Measurements from ENCODE around the gene INF2.

INF2 gene

DNA sequence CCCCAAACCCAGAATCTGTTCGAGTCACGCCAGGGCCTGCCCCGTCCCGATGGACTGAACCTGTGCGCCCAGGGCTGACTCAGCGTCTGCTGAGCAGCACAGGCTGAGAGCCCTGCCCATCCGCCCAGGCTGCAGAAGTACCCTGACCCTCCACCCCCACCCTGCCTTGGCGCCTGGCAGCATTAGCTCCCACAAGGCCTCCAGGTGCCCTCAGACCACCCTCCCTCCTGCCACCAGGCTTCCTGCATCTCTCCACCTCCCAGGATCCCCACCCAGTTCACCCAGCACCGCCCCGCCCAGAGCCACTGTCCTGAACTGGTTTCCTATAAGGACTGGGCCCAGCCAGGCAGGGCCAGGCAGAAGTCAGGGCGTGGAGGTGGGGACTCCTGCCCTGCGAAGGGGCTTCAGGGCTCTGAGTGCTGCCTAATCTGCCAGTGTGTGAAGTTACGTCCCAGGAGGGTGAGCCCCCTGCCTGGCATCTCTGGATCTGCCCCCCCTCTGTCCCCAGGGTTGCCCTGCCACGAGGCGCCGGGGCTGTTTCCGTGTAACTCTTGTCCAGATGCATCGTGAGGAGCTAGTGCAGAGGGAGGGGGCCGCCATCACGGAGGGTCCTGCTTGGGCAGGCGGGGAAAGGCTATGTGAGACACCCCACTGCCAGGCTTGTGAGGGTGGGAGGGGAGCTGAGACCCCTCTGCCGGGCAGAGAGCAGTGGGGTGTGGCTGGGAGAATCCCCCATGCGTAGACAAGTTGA lies 43.7 kb downstream of the INF2 start:
- H3K4me3 ChIP-seq (ENCODE audit: low read depth, low read length): no peak overlapping the region

GRCh38 chr14:104734051-104734587 lies 44.7 kb downstream of the INF2 start:
- no peak overlapping the region for H3K4me3 ChIP-seq (ENCODE audit: low read depth, low read length)

DNA sequence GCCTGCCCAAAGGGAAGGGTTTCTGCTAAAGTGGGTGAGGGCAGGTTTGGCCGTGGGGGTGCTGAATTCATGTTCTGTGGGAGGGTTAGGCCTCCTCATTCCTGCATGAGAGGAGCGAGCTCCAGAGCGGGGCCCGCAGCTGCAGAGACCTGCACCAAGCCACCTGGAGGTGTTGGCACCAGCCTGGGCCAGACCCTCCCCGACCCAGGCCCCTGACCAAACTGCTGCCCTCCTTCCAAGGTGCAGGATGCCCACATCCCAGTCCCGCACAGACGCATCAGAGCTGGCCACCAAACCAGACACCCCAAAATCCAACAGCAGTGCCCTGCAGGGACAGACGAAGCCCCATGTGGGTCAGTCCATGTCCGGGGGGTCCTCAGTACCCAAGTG lies 45.2 kb downstream of the INF2 start:
- no peak overlapping the region for H3K4me3 ChIP-seq (ENCODE audit: low read depth, low read length)

DNA sequence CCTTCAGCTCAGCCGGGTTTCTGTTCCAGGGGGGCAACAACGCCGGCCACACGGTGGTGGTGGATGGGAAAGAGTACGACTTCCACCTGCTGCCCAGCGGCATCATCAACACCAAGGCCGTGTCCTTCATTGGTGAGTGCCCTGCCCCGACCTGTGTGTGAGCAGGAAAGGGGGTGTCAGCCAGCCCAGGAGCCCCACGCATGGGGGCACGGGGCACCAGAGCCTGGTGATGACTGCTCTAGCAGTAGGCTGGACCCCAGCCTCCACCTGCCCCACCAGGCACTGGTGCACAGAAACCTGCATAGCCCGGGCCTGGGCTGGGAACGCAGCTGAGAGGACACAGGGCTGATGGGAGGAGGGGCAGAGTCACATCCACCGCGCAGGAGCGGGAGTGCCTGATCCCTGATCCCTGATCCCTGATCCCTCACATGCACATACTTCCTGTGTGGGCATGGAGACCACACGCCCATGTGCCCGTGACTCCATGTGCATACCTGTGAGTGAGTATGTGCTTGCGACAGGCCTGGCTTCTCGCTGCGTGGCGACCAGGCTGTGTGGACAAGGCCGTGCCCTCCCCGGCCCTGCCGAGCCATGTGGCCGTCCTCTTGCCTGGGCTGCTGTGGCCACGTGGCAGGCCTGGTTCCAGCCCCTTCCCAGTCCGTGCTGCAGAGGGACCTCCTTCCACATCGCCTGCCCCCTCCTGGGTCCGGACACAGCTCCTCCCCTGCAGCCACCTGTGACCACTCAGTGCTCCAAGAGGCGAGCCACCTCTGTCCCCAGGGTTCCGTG lies 45.8 kb downstream of the INF2 start:
- H3K4me3 ChIP-seq (ENCODE audit: low read depth, low read length): no peak overlapping the region

DNA sequence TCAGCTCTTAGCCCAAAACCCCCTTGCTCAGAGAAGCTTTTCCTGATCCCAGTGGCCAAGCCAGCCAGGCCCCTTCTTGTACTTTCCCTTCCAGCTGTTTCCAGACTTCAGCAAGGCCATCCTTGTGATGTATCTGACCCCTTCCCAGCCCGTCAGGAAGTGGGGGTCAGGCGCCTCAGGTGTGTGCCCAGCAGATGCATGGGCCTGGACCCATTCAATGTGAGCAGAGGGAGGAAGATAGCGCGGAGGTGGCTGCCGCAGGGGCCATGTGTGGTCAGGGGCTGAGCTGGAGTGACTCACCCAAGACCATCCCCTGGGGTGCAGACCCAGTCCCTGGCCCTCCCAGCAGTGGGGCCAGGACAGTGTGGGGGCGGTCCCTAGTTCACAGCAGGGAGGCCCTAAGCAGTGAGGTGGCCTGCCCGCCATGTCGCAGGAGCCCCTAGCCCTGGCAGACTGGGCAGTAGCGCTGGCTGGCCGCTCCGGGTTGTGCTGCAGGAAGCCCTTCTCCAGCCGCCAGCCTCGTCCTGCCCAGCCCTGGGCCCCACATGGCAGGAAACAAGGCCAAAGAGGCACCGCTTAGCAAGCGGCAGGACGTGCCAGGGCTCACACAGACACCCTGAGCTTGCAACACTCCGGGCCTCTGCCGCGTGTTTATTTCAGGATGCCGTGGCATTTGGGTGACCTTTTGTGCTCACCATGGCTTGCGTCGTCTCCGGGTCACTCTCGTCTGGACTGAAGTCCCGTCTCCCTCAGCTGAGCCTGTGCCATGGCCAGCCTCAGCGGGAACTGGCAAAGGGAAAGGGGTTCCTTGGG lies 46.6 kb downstream of the INF2 start:
- no peak overlapping the region for H3K4me3 ChIP-seq (ENCODE audit: low read depth, low read length)

GRCh38 chr14:104738375-104739019 lies 49.1 kb downstream of the INF2 start:
- no peak overlapping the region for H3K4me3 ChIP-seq (ENCODE audit: low read depth, low read length)

DNA sequence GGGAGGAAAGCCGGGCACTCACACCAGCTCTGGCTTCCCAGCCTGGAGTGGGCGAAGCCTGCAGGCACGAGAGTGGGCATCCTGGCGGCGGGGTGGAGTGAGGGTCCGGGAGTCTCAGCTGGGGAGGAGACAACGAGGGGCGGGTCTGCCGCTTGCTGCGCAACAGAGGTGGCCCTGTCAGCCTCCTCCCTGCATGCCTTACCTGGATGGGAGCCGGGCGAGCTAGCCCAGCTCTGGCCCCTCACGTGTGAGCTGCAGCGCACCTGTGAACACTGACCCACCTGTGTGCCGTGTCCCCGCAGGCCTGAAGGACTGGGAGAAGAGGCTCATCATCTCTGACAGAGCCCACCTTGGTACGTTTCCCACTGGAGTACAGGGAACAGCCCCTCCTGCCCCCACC lies 49.6 kb downstream of the INF2 start:
- H3K4me3 ChIP-seq (ENCODE audit: low read depth, low read length): no peak overlapping the region

DNA sequence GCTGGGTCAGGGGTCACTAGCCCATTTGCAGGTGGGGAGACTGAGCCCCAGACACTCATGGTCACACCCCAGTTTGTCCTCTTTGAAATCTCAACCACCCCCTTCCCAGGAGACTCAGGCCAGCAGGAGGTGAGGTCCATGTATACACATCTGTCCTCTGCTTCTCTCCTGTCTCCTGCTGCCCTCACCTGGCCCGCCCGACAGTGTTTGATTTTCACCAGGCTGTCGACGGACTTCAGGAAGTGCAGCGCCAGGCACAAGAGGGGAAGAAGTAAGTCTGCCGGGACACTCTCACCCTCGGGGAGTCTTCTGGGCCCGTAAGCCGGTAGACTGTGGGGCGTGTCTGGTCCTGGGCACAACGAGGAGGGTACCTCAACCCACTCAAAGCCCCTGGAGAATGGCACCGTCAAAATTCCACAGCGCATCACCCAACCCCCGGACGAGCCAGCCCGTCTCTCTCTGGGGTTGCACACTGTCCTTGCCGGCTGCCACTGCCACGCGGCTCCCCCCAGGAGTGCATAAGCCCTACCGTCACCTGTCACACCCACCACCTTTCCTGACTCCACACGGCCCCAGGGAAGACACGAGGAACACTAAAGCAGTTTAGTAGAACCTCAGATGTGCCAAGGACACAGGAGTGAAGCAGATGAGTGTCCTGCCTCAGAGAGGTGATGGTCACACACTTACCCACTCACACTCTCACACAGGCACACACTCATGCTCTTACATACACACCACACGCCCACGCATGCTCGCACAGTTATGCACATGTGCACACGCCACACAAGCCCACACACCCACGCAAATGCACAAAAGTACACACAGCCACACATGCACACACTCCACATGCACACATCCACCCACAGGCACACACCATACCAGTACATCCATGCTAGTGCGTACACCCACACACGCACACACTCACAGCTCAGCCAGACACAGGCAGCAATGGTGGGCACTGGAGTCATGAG lies 50.4 kb downstream of the INF2 start:
- no peak overlapping the region for H3K4me3 ChIP-seq (ENCODE audit: low read depth, low read length)

DNA sequence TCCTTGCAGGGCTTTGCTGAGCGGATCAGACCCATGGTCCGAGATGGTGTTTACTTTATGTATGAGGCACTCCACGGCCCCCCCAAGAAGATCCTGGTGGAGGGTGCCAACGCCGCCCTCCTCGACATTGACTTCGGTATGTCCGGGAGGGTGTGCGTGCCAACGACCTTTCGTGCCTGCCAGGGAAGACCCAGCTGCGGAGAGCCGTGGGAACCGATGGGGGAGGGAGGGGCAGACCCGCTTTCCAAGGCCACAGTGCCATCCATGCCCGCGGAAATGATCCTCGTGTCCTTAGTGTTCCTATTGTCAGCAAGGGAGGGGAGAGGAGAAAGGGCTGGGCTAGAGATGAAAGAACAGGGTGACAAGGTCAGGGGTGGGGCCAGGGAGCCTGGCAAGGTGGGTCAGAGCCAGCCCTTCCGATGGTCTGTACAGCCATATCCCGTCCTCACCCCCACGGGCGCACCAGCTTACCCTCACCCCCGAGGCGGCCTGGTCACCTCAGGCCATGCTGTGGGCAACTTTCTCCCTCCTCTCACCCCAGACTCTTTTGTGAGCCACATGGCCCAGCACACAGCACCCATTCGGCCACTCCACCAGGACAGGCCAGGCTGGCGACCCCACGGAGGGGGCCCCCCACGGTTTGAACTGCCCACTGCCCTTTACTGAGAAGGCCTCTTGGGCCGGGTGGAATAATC lies 51.8 kb downstream of the INF2 start:
- no peak overlapping the region for H3K4me3 ChIP-seq (ENCODE audit: low read depth, low read length)

DNA sequence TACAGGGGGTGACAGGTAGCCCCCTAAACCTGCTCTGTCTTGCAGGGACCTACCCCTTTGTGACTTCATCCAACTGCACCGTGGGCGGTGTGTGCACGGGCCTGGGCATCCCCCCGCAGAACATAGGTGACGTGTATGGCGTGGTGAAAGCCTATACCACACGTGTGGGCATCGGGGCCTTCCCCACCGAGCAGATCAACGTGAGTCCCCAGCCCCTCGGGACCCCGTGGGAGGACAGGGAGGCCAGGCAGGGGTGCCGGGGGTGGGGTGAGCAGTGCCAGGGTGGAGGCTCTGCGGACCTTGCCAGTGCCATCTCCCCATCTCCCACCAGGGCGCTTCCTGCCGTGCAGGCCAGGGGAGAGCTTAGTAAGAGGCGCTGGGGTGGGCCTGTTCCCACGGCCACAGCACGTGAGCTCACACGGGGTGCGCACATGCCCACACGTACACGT lies 52.4 kb downstream of the INF2 start:
- H3K4me3 ChIP-seq (ENCODE audit: low read depth, low read length): no peak overlapping the region

DNA sequence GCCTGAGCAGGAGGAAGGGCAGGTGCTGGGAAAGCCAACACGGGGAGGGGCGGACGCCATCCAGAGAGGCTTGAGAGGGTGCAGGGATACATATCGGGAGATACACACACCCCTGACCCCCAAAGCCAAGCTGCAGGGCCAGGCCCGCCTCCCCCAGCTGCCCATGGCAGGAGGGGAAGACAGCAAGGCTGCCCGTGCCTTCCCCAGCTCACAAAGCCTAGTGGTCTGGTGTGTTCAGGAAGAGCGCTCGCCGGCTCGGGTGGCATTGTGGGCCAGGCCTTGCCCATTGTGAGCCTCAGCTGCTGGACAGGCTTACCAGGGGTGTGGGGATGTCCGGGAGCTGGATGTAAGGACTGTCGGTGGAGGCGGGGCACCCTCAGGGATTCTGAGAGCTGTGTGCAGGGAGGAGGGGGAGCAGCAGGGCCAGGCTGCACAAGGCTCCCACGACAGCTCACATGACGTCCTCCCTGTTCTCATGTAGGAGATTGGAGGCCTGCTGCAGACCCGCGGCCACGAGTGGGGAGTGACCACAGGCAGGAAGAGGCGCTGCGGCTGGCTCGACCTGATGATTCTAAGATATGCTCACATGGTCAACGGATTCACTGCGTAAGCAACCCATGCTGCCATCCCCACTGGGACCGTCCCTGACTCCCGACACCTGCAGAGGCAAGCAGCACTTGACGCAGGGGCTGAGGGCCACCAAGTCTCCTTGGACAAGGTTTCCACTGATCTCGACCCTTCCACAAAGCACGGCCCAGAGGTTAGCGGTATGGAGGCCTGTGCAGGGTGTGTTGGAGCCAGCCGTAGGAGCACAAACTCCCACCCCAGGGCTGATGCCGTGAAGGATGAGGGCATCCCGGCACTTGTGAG lies 53.4 kb downstream of the INF2 start:
- no peak overlapping the region for H3K4me3 ChIP-seq (ENCODE audit: low read depth, low read length)

- no peak overlapping the region for H3K4me3 ChIP-seq (ENCODE audit: low read depth, low read length)
Measured at GRCh38 chr14:104743461-104744380, 54.3 kb downstream of the INF2 start.

DNA sequence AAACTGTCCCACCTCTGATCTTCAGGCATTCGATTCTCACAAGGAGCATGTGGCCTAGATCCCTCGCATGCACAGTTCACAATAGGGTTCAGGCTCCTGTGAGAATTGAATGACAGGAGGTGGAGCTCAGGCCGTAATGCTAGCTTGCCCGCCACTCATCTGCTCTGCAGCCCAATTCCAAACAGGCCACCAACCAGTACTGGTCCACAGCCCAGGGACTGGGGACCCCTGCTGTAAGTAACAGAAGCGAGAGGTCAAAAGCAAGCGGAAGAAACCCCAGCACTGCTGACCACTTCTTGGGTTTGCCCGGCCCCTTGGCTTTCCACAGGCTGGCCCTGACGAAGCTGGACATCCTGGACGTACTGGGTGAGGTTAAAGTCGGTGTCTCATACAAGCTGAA lies 55.1 kb downstream of the INF2 start:
- H3K4me3 ChIP-seq (ENCODE audit: low read depth, low read length): no peak overlapping the region

DNA sequence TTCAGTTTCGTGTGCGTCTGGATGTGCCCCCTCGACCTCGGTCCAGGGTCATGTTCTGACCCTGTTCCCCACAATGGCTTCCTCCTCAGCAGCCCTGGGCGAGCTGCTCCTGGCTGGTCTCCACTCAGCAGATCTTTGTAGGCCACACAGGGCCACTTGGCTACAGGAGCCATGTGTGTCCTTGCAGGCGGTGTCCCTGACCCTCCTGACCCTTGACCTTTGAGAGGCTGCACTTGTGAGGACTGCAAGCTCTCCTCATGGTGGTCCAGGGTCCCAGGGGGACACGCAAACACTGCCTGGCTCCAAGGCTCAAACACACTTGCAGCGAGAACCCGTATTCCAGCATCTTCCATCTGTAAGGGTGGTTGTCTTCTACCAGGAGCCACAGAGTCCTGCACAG lies 56.0 kb downstream of the INF2 start:
- no peak overlapping the region for H3K4me3 ChIP-seq (ENCODE audit: low read depth, low read length)

GRCh38 chr14:104746071-104746545 lies 56.7 kb downstream of the INF2 start:
- no peak overlapping the region for H3K4me3 ChIP-seq (ENCODE audit: low read depth, low read length)

DNA sequence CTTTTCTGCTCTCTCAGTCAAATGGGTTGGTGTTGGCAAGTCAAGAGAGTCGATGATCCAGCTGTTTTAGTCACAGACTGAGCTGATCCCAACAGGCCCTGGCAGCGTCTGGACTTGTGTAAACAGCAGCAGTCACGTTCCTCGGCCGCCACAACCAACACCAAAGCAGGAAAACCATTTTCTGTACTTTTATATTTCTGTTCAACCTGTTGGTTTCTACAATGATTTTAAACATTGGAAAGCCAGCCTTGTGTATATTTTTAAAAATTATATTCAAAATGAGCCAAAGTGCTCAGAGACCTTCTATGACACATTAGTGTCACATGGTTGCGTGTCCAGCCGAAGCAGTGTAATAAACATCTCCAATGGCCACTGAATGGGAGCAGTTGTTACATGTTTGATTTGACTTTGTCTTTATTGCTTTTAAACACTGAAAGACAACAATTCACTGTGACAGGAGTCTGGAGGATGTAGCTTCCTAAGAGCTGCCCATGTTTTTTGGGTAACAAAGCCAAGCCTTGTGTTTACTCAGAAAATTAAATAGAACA lies 57.6 kb downstream of the INF2 start:
- no peak overlapping the region for H3K4me3 ChIP-seq (ENCODE audit: low read depth, low read length)

GRCh38 chr14:104747876-104748275 lies 58.5 kb downstream of the INF2 start:
- H3K4me3 ChIP-seq (ENCODE audit: low read depth, low read length): no peak overlapping the region
